Right lobe of liver (tissue), 4 donors: ENCODE data around the gene PRR36.

Experiments
- POLR2A ChIP-seq: fragments of 450-650 bp; IDR thresholded peaks from one replicate; pipeline ENCODE4 v1.6.1; 2017; ENCODE audit warnings: antibody characterized with exemption, mild to moderate bottlenecking
- TF ChIP-seq, protein P1 (sequence below), 4 donors: fragments of 200-600 bp in 3 of 4; fragments of 450-650 bp in 1 of 4; IDR thresholded peaks; one replicate each; pipeline versions ENCODE4 v1.5.1 to v1.8.0; 2016 to 2022; ENCODE audit warnings: antibody characterized with exemption in 4 of 4, mild to moderate bottlenecking in 2 of 4
- donor health status: DM: no; HTN: no; CAD: no.
- donor health status: DM: no; HTN: no; CAD: no.
- donor health status: DM: no; HTN: yes; CAD: no.

- TF ChIP-seq, protein P1, sequence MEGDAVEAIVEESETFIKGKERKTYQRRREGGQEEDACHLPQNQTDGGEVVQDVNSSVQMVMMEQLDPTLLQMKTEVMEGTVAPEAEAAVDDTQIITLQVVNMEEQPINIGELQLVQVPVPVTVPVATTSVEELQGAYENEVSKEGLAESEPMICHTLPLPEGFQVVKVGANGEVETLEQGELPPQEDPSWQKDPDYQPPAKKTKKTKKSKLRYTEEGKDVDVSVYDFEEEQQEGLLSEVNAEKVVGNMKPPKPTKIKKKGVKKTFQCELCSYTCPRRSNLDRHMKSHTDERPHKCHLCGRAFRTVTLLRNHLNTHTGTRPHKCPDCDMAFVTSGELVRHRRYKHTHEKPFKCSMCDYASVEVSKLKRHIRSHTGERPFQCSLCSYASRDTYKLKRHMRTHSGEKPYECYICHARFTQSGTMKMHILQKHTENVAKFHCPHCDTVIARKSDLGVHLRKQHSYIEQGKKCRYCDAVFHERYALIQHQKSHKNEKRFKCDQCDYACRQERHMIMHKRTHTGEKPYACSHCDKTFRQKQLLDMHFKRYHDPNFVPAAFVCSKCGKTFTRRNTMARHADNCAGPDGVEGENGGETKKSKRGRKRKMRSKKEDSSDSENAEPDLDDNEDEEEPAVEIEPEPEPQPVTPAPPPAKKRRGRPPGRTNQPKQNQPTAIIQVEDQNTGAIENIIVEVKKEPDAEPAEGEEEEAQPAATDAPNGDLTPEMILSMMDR (IDR thresholded peaks at IDR 0.05): peak; percentile 87 to 96 (median 90)
- TF ChIP-seq POLR2A: no peak
These were observed 21.1 kb downstream of the PRR36 start for GRCh38 chr19:7852851-7853769.
